ENCODE measurements around the gene FOXJ1.
A peak's percentile ranks its signal among the peaks of the same experiment; 100 is the strongest.

The FOXJ1 gene

DNA sequence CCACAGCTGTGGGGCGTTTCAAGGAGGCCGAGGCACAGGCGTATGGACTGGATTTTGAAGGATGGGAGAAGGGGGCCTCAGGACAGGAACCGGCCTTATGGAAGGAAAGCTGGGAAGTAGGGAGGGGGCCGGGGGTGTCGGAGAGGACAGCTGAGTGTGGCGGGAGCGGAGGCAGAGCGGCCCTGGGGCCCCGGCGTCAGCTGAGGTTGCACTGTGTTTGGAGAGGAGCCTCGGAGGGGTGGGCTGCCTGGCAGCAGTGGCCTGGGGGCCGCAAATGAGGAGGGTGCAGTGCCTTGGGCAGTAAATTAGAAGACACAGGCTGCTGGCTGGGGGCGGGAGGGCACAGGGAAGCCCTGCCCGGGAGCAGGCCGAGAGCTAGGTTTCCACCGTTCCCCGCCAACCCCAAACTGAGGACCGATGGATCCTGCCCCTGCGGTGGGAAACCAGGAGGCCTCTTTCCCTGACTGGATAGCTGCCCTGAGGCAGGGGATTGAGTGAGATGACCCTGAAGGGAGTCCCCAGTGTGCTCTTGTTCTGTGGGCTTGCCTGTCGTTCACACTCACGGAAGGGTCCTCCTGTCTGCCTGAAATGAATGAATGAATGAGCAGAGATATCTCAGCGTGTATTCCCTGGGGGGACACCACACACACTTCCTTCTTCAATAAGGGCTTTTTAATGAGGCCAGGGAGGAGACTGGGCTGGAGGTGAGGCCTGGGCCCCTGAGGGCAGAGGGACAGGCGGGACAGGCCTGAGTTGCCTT, 18.4 kb downstream of the FOXJ1 start:
- no peak for DNase-seq

DNA sequence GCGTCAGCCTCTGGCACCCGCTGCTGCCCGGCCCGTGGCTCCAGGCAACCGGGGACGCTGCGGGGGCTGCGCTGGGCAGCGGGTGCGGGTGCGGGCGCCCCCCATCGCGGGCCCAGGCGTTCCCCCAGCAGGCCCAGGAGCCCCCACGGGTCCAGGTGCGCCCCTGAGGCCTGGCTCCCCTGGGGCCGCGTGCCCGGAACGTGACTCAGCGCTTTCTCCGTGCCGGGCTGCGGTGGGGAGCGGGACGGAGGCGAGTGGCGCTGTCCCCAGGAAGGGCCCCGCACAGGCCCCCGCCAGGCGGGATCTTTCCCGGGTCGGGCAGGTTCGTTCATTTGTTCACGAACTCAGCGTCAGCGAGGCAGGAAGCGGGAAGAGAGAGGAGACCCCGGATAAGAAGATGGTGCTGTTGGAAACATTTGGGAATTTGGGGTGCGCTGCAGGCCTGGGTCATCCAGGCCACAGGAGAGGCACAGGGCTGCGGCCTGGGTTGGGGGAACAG, 19.1 kb downstream of the FOXJ1 start:
- DNase-seq = peak; percentile 36

GRCh38 chr17:76120658-76121008, 20.4 kb downstream of the FOXJ1 start:
- no peak for DNase-seq

DNA sequence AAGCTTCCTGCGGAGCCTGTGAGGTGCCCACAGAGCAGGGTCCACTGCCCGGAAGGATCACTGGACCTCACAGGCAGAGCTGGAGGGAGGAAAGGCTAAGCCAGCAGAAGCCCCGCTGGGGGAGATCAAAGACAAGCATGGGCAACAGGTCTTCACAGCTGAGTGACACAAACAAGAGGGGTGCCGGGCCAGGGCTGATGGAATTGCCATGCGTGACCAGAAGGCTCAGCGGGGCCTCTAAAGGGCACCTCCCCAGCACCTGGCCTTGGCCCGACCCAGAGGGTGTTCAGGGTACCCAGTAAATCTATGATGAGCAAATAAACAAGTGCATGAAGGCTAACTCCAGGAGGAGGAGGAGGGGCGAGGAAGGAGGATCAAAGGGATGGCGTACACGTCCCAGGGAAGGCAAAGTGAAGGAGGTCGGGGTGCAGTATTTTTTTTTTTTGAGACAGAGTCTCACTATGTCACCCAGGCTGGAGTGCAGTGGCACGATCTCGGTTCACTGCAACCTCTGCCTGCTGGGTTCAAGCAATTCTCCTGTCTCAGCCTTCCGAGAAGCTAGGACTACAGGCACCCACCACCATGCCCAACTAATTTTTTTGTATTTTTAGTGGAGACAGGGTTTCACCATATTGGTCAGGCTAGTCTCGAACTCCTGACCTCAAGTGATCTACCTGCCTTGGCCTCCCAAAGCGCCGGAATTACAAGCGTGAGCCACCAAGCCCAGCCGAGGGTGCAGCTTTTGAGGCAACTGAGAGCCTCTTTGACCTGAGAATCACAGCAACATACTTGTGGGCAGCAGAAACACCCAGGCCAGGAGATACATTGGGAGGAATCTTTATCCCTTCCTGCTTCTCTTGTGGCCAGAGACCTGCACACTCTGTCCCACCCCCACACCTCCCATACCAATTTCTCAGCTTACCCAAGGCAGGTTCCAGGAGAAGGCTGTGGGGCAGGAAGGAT, 21.4 kb downstream of the FOXJ1 start:
- DNase-seq = no peak

DNA sequence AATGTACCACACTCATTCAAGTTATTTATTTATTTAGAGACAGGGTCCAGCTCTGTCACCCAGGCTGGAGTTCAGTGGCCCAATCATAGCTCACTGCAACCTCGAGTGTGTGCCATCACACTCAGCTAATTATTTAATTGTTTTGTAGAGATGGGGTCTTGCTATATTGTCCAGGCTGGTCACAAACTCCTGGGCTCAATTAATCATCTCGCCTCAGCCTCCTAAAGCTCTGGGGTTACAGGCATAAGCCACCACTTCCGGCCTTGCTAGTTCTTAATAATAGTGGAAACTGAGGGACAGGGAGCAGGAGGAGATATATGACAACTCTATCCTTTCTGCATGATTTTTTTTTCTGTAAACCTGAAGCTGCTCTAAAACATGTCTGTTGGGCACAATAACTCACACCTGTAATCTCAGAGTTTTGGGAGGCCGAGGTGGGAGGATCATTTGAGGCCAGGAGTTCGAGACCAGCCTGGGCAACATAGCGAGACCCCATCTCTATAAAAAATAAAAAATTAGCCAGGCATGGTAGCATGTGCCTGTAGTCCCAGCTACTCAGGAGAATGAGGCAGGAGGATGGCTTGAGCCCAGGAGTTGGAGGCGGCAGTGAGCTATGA, 25.8 kb downstream of the FOXJ1 start:
- no peak for DNase-seq

DNA sequence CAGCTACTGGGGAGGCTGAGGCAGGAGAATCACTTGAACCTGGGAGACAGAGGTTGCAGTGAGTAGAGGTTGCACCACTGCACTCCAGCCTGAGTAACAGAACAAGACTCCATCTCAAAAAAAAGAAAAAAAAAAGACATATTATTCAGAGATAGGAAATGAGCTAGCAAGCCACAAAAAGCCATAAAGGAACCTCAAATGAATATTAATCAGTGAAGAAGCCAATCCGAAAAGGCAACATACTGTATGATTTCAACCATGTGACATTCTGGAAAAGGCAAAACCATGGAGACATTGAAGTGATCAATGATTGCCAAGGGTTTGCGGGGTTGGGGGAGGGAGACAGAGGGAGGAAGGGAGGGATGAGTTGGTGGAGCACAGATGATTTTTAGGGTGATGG, 29.1 kb downstream of the FOXJ1 start:
- no peak for DNase-seq

DNA sequence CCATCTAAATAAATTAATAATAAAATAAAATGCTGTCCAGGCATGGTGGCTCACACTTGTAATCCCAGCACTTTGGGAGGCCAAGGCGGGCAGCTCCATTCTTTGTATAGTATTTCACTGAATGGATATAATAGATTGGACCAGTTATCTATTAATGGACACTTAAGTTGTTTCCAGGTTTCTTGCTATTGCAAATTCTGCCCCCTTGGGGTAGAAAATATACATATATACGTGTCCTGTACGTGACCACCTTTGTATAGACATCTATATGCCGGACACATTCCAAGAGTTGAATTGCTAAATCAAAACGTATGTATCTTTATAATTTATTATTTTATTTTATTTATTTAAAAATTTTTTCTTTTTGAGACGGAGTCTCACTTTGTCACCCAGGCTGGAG, 33.5 kb downstream of the FOXJ1 start:
- DNase-seq = no peak

DNA sequence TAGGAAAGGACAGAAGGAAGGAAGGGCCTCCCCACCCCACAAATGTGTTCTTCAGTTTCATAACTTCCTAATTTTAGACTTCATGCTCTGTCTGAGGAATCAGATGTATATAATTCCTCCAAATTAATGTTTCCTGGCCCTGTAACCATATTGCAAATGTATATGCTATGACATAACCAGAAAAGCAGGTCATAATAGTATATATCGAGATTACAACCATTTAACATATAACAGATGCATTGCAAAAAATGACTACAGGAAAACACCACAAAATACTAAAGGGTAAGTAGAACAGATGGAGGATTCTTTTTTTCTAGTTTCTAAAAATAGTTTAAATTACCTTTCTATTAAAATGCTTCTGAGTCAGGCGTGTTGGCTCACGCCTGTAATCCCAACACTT, 34.3 kb downstream of the FOXJ1 start:
- DNase-seq = no peak

DNA sequence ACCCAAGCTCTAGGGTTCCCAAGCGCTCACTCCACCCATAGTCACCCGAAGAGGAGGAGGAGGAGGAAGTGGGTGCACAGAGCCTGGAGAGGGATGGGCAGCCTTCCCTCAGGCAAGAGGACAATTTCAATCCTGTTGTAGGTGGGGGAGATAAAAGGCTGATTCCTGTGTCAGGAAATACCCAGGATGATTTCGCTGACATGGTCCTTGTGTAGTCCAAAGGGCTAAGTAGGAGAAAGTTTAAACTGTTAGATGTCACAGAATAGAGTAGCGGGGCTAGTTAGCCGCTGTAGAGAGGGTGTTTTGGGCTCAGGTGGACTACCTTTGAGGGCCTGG, 36.2 kb downstream of the FOXJ1 start:
- DNase-seq = no peak

DNA sequence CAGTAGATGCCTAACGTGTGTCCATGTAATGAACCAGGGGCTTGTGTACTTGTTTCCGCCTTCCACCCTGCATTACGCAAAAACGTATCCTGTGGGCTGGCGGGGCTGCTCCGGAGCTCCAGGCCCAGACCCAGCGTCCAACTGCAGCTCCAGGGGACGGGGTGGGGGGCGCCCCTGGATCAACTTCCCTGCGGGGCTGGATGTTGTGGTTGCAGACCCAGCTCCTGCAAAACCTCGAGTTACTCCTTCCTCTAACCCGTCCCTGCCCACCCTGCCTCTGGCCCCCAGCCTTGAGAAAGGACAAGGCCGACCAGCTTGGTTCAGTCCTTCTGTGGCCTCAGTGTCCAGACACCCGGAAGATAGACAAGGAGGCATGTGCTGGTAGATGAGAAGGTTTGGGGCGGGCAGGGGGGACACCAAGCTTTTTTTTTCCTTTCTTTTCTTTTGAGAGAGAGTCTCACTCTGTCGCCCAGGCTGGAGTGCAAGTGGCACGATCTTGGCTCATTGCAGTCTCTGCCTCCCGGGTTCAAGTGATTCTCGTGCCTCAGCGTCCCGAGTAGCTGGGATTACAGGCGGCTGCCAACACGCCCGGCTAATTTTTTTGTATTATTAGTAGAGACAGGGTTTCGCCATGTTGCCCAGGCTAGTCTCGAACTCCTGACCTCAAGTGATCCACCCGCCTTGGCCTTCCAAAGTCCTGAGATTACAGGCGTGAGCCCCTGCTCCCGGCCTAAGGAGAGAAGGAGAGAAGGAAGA, 36.7 kb downstream of the FOXJ1 start:
- no peak for DNase-seq

- peak; percentile 93 for DNase-seq
Measured at GRCh38 chr17:76103274-76104139, 37.5 kb downstream of the FOXJ1 start, which contains the start of gene EXOC7. TSS of gene EXOC7 (minus strand) at chr17:76103787. CDS start at chr17:76103692, 95 bp downstream.

DNA sequence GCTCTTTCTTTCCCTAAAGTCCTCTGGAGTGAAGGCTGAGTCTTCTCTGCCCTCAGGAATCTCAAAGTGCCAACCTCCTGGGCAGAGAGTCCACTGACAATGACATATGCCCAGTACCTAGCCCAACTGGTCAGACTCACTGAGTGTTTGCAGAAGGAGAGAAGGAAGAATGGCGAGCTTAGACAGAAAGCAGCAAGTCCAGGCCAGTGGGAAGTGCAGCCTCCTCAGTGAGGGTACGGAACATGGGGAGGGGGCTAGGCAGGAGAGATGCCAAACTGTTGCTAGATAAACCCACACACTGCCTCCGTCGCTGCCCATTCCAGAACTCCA, 38.1 kb downstream of the FOXJ1 start:
- no peak for DNase-seq

GRCh38 chr17:76097716-76098295, 43.2 kb downstream of the FOXJ1 start:
- DNase-seq = no peak

GRCh38 chr17:76095943-76096342, 45.1 kb downstream of the FOXJ1 start:
- DNase-seq = no peak

DNA sequence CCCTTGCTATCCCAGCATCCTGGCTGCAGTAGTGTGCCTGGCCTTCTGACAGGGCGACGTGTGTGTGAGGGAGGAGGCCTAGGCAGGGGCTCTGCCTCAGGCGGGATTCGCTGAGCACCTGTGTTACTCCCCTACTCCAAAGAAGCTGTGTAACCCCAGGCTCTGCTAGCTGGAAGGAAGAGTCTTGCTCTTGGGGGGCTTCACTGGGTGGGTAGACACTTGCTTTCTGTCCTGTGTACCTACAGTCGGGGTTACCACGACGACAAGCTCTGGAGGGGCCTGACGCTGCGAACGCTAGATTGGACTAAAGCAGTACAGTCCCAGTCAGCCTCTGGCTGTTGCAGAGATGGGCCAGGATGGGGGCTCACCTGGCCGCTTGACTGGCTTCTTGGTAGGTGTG, 47.0 kb downstream of the FOXJ1 start:
- DNase-seq = no peak

DNA sequence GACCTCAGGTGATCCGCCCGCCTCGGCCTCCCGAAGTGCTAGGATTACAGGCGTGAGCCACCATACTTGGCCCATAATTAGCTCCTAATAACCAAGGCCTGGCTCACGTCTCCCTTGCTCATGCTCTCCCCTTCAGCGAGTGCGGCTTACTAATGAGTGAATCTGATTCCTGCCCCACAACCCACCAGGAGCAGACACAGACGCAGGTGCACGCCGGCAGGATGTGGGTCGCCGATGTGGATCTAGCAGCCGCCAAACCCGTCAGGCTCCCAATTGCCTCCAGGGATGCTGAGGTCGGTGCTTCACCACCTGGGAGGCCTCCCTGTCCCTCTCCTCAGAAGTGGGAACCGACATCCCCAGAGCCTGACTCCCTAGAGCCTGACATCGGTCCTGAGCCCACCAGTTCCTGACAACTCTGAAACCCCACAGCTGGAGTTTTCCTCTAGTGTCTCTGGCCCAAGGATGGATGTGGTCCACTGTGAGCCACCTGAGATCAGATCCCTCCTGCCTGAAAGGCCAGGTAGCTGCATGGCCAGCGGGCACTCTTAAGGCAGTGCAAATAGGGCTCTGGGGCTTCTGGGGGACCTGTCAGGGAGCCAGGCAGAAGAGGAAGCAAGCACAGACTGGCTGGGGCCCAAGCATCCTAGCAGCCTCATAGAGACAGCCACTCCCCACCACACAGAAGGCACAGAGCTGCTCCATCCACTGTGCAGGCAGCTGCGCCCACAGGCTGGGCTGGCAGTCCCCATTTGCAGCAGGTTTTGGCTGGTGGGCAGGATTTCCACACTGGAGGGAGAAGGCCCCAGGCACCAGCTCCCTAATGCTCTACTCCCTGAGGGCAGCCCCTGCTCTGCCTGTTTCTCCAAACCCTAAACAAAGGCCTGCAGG, 48.3 kb downstream of the FOXJ1 start:
- DNase-seq = no peak

DNA sequence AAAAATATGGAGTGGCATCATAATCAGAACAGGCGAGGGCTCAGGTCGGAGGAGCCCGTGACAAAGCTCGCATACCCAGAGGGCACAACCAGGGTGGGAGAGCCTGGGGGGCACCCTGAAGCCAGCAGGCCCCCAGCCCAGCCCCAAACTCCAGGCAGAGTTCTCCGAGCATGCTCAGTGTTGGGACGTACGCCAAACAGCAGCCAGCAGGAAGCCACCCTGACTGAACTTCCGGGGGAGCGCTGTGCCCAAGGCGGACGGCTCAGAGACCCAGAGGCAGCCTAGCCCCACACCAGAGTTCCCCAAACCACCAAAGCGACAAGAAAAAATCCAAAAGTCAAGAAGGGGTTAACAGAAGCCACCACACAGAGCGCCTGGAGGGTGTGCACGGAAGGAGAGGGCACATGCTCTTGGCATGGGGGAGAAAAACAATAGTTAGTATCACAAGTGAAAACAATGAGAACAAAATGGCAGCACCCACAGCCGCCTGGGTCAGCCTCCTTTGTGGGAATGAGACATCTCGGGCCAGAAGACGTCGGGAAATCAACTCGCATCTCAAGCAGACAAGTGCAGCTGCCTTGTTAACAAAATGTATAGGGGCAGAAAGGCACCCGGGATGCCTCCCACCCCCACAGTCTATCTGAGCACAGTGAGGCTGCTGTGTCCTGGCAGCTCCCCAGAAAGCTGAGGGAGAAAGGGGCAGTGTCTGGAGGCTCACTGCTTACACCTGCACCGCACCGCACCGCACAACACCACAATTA, 49.3 kb downstream of the FOXJ1 start:
- DNase-seq = no peak

- DNase-seq = no peak
Measured at GRCh38 chr17:76090517-76091129, 50.4 kb downstream of the FOXJ1 start.
